Measurements from ENCODE around the gene SKIC8. TPM values are rescaled to one million over a fixed set of nuclear protein-coding genes. Genes with fewer than 3 reads are reported as not detected.

SKIC8 gene
- 60.2 and 72.2 TPM in 2 replicates for total RNA-seq (2014; rRNA removed; shearing (Covaris generic))

GRCh38 chr15:78299101-78299930 is at the start of gene SKIC8:
Gene SKIC8 (minus strand): TSS chr15:78299609. CDS start chr15:78295686, 3,923 bp downstream.

GRCh38 chr15:78340231-78341056 is 41.0 kb upstream of the SKIC8 start, which contains the start of gene CRABP1:
Gene CRABP1 (plus strand): TSS chr15:78340353. CDS start chr15:78340429, 76 bp downstream.

GRCh38 chr15:78264304-78265136 is 34.9 kb downstream of the SKIC8 start, which contains the start of gene DNAJA4:
Gene DNAJA4 (plus strand): TSS chr15:78264562. CDS start chr15:78264764, 202 bp downstream.

GRCh38 chr15:78234515-78235040 is 64.8 kb downstream of the SKIC8 start, which contains the start of gene ACSBG1:
Gene ACSBG1 (minus strand): TSS chr15:78234565. CDS start chr15:78234501, 64 bp downstream.

Small RNA genes lying within 50 kb of the gene (small RNA-seq; reads per million reads assigned to genes)
- not detected for gene AC090607.5

Other genes starting within 250 kb of the SKIC8 start
- 10.4 and 11.6 TPM in 2 replicates for gene TBC1D2B, start 221.9 kb downstream of the SKIC8 start, total RNA-seq (2014; rRNA removed; shearing (Covaris generic))
- not detected in 2 replicates for gene SH2D7, start 207.0 kb downstream of the SKIC8 start, total RNA-seq (2014; rRNA removed; shearing (Covaris generic))
- gene CIB2, start 168.2 kb downstream of the SKIC8 start, total RNA-seq (2014; rRNA removed; shearing (Covaris generic)): 0.64 and 5.3 TPM in 2 replicates
- 44.9 and 62.7 TPM in 2 replicates for gene IDH3A, start 150.2 kb downstream of the SKIC8 start, total RNA-seq (2014; rRNA removed; shearing (Covaris generic))
- 0.19 TPM in 1 of 2 replicates, not detected in the other for gene ACSBG1, start 65.0 kb downstream of the SKIC8 start, total RNA-seq (2014; rRNA removed; shearing (Covaris generic))
- not detected in 2 replicates for gene DNAJA4, start 35.0 kb downstream of the SKIC8 start, total RNA-seq (2014; rRNA removed; shearing (Covaris generic))
- not detected in 2 replicates for gene CRABP1, start 40.7 kb upstream of the SKIC8 start, total RNA-seq (2014; rRNA removed; shearing (Covaris generic))
- gene IREB2, start 138.6 kb upstream of the SKIC8 start, total RNA-seq (2014; rRNA removed; shearing (Covaris generic)): 12.9 and 13.5 TPM in 2 replicates
- gene HYKK, start 208.0 kb upstream of the SKIC8 start, total RNA-seq (2014; rRNA removed; shearing (Covaris generic)): 0.98 and 3.7 TPM in 2 replicates
- gene PSMA4, start 240.8 kb upstream of the SKIC8 start, total RNA-seq (2014; rRNA removed; shearing (Covaris generic)): 169 and 183 TPM in 2 replicates

Data from A375 (cell line).